GM18502 (cell line): ENCODE results near the gene TNFRSF11A.

Experiments
- ATAC-seq: cut with Tn5 transposase; IDR thresholded peaks from one replicate; pipeline ENCODE4 v1.9.1; 2021; ENCODE audit warnings: mild to moderate bottlenecking; ENCODE audit not compliant: unreplicated experiment, poor library complexity

TNFRSF11A gene

DNA sequence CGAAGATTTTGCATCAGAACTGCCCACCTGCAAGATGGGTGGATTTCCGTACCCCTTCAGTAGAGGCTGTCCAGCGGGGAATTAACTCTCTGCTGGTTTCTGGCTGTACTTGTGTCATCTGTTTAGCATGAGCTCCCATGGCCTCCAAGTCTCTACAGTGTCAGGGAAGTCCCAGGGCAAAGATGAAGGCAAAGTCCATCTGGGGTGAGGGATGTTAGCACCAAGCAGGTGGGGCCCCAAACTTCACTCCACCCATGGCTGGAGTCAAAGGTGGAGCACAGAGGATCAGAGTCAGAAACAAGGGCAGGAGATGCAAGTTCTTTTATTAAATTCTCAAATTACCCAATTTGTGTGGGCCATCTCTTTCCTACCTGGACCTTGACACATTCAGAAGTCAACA lies 78.0 kb downstream of the TNFRSF11A start:
- ATAC-seq: no peak

GRCh38 chr18:62404881-62405280 lies 79.8 kb downstream of the TNFRSF11A start:
- no peak for ATAC-seq

GRCh38 chr18:62407660-62408059 lies 82.5 kb downstream of the TNFRSF11A start:
- no peak for ATAC-seq

DNA sequence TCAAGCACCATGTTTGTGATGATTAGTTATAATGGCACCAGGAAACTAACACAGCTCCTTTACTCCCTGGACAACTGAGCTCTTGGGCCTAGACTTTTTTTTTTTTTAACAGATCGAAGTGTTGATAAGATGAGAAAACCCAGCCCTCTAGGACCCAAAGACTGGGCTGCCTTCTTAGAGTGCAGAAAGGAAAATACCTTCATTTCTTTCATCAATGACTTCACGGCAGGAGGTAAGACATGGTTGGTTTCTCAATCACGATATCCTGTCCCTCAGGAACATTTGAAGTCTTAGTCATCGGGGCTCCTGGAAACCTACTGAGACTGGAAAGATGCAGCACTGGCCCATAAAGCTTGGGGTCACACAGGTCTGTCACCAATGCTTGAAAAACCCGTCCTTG lies 84.7 kb downstream of the TNFRSF11A start:
- no peak for ATAC-seq

- ATAC-seq: no peak
Observed at GRCh38 chr18:62412231-62412979, 87.3 kb downstream of the TNFRSF11A start.

DNA sequence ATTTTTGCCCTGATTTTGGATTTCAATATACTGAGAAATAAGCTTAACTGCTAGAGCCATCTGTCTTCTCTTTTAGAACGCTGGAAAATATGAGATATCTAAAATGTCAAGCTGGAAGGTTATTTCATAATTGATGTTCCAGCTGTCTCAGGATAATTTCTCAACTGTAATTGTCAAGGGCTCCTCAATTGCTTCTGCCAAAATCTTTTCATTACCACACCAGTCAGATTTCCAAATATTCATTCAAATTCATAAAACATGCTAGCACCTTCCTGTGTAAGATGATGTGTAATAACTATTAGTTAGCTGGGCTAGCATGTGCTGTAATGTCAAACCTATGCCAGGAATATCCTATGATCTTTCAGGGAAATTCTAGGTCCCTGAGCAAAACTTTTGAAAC lies 88.1 kb downstream of the TNFRSF11A start:
- ATAC-seq: no peak

- ATAC-seq: no peak
Observed at GRCh38 chr18:62418258-62418657, 93.1 kb downstream of the TNFRSF11A start.

DNA sequence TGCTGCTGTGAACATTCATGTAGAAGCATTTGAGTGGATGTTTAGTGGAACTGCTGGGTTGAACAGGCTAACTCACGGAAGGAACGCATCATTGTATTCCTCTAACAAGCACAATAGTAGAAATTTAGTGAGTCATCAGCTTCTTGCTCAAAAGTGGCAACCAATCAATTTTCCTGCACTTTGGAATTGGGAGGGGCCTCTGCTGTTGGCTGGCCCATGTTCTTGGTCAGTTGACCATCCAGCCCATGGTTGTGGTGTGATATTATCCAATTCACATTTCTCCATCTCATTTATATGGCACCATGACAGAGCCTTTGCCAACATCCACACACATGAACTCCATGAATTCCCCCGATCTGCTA lies 95.0 kb downstream of the TNFRSF11A start:
- ATAC-seq: no peak

- peak; percentile 98 for ATAC-seq
Observed at GRCh38 chr18:62420513-62421209, 95.6 kb downstream of the TNFRSF11A start.

DNA sequence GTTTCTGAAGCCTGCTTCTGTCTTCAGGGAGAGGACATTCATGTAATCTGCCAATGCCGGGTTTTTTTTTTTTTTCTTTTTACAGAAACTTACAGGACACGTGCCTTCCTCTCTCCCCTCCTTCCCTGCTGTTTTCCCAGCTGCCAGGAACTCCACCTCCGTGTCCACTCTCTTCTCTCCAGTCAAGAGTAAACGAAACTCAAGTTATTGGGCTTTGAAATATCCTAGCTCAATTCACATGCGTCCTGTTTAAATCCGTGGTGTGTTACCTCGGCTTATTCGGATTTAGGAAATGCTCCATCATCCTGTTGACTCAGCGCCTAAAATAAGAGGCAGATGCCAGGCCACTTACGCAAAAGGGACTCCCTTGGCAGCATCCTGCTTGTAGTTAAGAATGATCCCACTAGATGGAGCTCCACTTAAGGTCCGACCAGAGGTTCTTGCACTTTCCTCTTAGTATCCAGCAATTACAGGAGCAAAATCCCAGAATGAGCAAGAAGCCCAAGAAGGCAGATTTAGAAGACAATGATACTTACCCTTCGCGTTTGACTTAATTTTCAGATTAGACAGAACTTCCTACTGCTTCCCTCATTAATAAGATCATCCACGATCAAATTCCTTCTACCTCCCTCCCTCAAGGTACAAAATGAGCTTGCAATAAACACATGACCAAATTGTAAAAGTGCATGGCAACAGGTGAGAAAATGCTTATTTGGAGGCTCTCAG lies 100.5 kb downstream of the TNFRSF11A start:
- ATAC-seq: peak; percentile 67

- no peak for ATAC-seq
Observed at GRCh38 chr18:62426191-62426488, 101.0 kb downstream of the TNFRSF11A start.

DNA sequence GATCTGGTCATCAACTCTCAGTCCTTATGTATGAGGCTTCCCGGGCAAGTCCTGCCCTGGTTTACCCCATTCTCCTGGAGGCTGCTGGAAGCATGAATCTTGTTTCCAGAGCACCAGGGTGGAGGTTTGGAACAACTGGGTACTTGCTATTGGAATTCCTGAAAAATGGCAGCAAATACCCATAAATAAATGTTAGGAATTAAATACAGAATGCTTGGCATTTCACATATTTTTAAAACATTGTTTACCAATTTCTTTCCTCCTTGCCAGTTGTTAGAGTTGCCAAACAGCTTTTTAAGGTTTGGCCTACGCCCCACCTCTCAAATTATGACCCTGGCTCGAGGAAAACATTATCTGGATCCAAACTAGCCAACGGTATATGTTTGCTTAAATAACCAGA lies 107.1 kb downstream of the TNFRSF11A start:
- no peak for ATAC-seq

- ATAC-seq: no peak
Observed at GRCh38 chr18:62434798-62435197, 109.7 kb downstream of the TNFRSF11A start.

GRCh38 chr18:62435435-62436031 lies 110.4 kb downstream of the TNFRSF11A start:
- no peak for ATAC-seq

DNA sequence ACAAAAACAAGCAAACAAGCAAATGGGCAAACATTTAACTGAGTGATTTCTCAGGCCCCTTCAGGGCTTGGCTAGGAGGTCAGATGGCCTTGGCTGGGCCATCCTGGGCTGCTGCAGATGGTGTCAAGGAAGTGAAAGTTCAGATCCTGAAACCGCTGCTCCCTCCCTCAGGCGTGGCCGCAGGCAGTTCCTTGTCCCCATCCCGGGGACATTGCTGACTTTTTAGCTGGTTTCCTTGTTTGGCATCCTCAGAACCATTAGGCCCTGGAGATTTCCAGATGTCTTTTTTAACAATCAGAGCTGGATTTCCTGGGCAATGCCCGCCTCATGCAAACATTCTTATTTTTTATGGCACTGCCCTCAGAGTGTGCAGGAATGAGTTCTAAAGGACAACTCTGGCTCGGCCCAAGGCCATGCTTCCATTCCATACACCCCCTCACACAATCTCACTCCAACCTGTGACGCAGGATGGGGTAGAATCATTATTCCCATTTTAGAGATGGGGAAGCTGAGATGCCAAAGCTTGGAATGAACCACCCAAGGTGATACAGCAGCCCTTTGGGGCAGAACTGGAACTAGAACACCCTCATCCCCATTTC lies 111.6 kb downstream of the TNFRSF11A start:
- ATAC-seq: no peak

GRCh38 chr18:62437235-62438017 lies 112.3 kb downstream of the TNFRSF11A start:
- ATAC-seq: no peak

GRCh38 chr18:62438018-62438329 lies 112.9 kb downstream of the TNFRSF11A start:
- no peak for ATAC-seq

- ATAC-seq: no peak
Observed at GRCh38 chr18:62438402-62438801, 113.3 kb downstream of the TNFRSF11A start.

GRCh38 chr18:62438866-62439265 lies 113.8 kb downstream of the TNFRSF11A start:
- no peak for ATAC-seq
